HepG2 (cell line): Measurements from ENCODE around the gene LEPROT. TPM values are rescaled to one million over a fixed set of nuclear protein-coding genes. Genes with fewer than 3 reads are reported as not detected.
A peak's percentile ranks its signal among the peaks of the same experiment; 100 is the strongest.

Source experiments
- ATF7 ChIP-seq, 2 experiments: fragments of 450-650 bp in 1 of 2; sonication (generic) in 1 of 2; formaldehyde crosslinking in 1 of 2; IDR thresholded peaks; 2 replicates each; pipeline versions ENCODE4 v1.4.0 to v1.6.1; 2016 to 2020; ENCODE audit warnings: antibody characterized with exemption in 1 of 2, mild to moderate bottlenecking in 1 of 2, missing genetic modification reagents in 1 of 2
- HOXA5 ChIP-seq: sonication (generic); formaldehyde crosslinking; IDR thresholded peaks from 2 replicates; pipeline ENCODE4 v1.4.0; 2020; ENCODE audit warnings: missing genetic modification reagents
- KDM6A ChIP-seq: IDR thresholded peaks from 2 replicates; pipeline ENCODE4 v1.6.1; 2016; ENCODE audit warnings: low read depth
- MAZ ChIP-seq, 2 experiments: sonication (generic) in 1 of 2; formaldehyde crosslinking in 1 of 2; IDR thresholded peaks; 2 replicates each; pipeline versions ENCODE4 v1.5.0 to v1.6.1; 2012 to 2020; ENCODE audit warnings: low read depth in 2 of 2, mild to moderate bottlenecking in 2 of 2, borderline replicate concordance in 1 of 2, improper control_type of control experiment in 1 of 2, low read length in 1 of 2, missing genetic modification reagents in 1 of 2, moderate library complexity in 1 of 2
- PATZ1 ChIP-seq: sonication (generic); formaldehyde crosslinking; IDR thresholded peaks from 2 replicates; pipeline ENCODE4 v1.4.0; 2020; ENCODE audit warnings: missing genetic modification reagents
- RFX5 ChIP-seq: IDR thresholded peaks from 2 replicates; pipeline ENCODE4 v1.6.1; 2011; ENCODE audit warnings: low read depth, low read length, improper control_type of control experiment
- RFXANK ChIP-seq: IDR thresholded peaks from 2 replicates; pipeline ENCODE4 v1.6.1; 2016
- SATB2 ChIP-seq: sonication (generic); formaldehyde crosslinking; IDR thresholded peaks from 2 replicates; pipeline ENCODE4 v1.5.0; 2020; ENCODE audit warnings: missing genetic modification reagents
- ZBTB26 ChIP-seq: IDR thresholded peaks from 2 replicates; pipeline ENCODE4 v1.6.1; 2016; ENCODE audit warnings: missing compliant biosample characterization, missing genetic modification reagents, borderline replicate concordance
- ZNF550 ChIP-seq: sonication (generic); formaldehyde crosslinking; IDR thresholded peaks from 2 replicates; pipeline ENCODE4 v1.4.0; 2020; ENCODE audit warnings: mild to moderate bottlenecking, missing genetic modification reagents, borderline replicate concordance
- ZNF574 ChIP-seq: sonication (generic); formaldehyde crosslinking; IDR thresholded peaks from 2 replicates; pipeline ENCODE4 v1.4.0; 2020; ENCODE audit warnings: missing genetic modification reagents
- ZNF703 ChIP-seq: sonication (generic); formaldehyde crosslinking; IDR thresholded peaks from 2 replicates; pipeline ENCODE4 v1.5.1; 2020; ENCODE audit warnings: missing genetic modification reagents, mild to moderate bottlenecking, moderate library complexity, borderline replicate concordance
- ZNF720 ChIP-seq: sonication (generic); formaldehyde crosslinking; IDR thresholded peaks from 2 replicates; pipeline ENCODE4 v1.4.0; 2020; ENCODE audit warnings: missing genetic modification reagents
- ZNF83 ChIP-seq: sonication (generic); formaldehyde crosslinking; IDR thresholded peaks from 2 replicates; pipeline ENCODE4 v1.4.0; 2020; ENCODE audit warnings: missing genetic modification reagents, mild to moderate bottlenecking, borderline replicate concordance
- ZNF883 ChIP-seq: sonication (generic); formaldehyde crosslinking; IDR thresholded peaks from 2 replicates; pipeline ENCODE4 v1.5.1; 2020; ENCODE audit warnings: mild to moderate bottlenecking, missing genetic modification reagents; ENCODE audit errors: not compliant biosample characterization
- ZUFSP ChIP-seq: sonication (generic); formaldehyde crosslinking; IDR thresholded peaks from 2 replicates; pipeline ENCODE4 v1.9.0; 2021; ENCODE audit warnings: missing genetic modification reagents, mild to moderate bottlenecking, borderline replicate concordance
- polyA plus RNA-seq, 8 experiments: library from polyadenylated mRNA; depleted of rRNA in 3 of 8; stranded (reverse) in 7 of 8; unstranded in 1 of 8; fragments of >200 nt; fragmentation: Illumina TruSeq in 4 of 8; extraction: Trizol in 4 of 8; gene quantifications; 2 replicates each; pipeline versions ENCODE4 v1.2.1 to v1.2.3, GENCODE V29; 2011 to 2016; ENCODE audit warnings: low read depth in 4 of 8, missing spikeins in 1 of 8, mixed read lengths in 1 of 8; ENCODE audit not compliant: insufficient read depth in 1 of 8
- total RNA-seq, 5 experiments: library from RNA; depleted of rRNA; stranded (reverse); fragments of >200 nt; fragmentation: Illumina TruSeq; extraction: Trizol; gene quantifications; 2 replicates each; pipeline ENCODE4 v1.2.3, GENCODE V29; 2016; ENCODE audit warnings: low read depth in 1 of 5

The LEPROT gene
- total and polyA plus RNA-seq, 2 of the 13 experiments (the other 11 are each of a cell fraction or from before 2014, with no cell fraction given) = 36.8 to 51.4 TPM

GRCh38 chr1:65467536-65467935, 47.1 kb downstream of the LEPROT start (continued):
- TF ChIP-seq RFX5 = no peak
- TF ChIP-seq SATB2 (CRISPR knock-in tag) = no peak
- TF ChIP-seq MAZ (IDR thresholded peaks at IDR 0.05; ENCODE audit: borderline replicate concordance, low read depth, low read length) = no peak
- TF ChIP-seq MAZ (CRISPR knock-in tag; IDR thresholded peaks at IDR 0.05; ENCODE audit: low read depth) = no peak
- TF ChIP-seq ZNF83 = no peak
- peak; percentile 41 for TF ChIP-seq PATZ1 (CRISPR knock-in tag)
- no peak for TF ChIP-seq RFXANK (CRISPR knock-in tag)
- peak; percentile 51; the same call in 1 of the 2 replicates for TF ChIP-seq ZBTB26 (CRISPR knock-in tag)
- TF ChIP-seq ZNF574 (CRISPR knock-in tag) = peak; percentile 67
- TF ChIP-seq ATF7 (IDR thresholded peaks at IDR 0.05) = no peak
- no peak for TF ChIP-seq ATF7 (CRISPR knock-in tag; IDR thresholded peaks at IDR 0.05)
- peak; percentile 57 for TF ChIP-seq KDM6A (CRISPR knock-in tag)
- TF ChIP-seq ZNF550 = no peak
- TF ChIP-seq ZNF883 = no peak
- no peak for TF ChIP-seq HOXA5 (CRISPR knock-in tag)
- no peak for TF ChIP-seq ZNF720
- TF ChIP-seq ZUFSP = 0 out of 2 replicates have a peak, but pooled peaks have one; percentile 22
- TF ChIP-seq ZNF703 (CRISPR knock-in tag) = no peak
